NCI-H2081 (cell line): ENCODE data around the gene SETD5.

ENCODE experiments used
- DNase-seq, 2 experiments: peaks; one replicate each; lab custom pipeline; 2025; lab: John Stamatoyannopoulos, UW

The SETD5 gene

GRCh38 chr3:9388562-9389272 is 8.7 kb upstream of the SETD5 start:
- DNase-seq: no peak

- no peak for DNase-seq
Observed at GRCh38 chr3:9390265-9390888, 7.0 kb upstream of the SETD5 start.

GRCh38 chr3:9392041-9392440 is 5.4 kb upstream of the SETD5 start:
- DNase-seq: no peak

- DNase-seq: no peak
Observed at GRCh38 chr3:9395570-9396300, 1.7 kb upstream of the SETD5 start.

- peak; percentile 54 to 69 for DNase-seq
Observed at GRCh38 chr3:9396301-9396631, 1.1 kb upstream of the SETD5 start.

DNA sequence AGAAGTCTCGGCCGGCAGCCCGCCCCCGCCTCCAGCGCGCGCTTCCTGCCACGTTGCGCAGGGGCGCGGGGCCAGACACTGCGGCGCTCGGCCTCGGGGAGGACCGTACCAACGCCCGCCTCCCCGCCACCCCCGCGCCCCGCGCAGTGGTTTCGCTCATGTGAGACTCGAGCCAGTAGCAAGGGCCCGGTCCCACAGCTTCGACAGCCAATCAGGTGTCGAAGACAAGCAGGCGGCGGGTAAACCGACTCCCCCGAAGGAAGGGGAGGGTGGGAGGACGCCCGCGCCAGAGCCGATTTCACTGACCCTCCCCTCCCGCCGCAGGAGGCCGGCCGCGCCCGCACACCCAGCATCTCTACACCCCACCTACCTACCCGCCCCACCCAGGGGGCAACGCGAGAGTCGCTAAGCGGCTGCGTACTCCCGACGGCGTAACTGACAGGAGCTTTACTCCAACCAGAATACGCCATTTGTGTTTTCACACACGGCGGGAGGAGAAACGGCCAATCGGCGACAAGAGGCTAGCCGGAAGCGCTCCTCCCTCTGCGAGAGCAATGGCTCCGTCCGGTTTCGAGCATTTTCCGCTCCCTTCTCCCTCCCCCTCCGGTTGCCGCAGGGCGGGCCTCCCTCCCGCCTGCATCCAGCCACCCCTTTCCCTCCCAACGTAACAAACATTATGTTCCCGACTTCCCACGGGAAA is 633 bp upstream of the SETD5 start:
- DNase-seq: peak; percentile 89 to 94

DNA sequence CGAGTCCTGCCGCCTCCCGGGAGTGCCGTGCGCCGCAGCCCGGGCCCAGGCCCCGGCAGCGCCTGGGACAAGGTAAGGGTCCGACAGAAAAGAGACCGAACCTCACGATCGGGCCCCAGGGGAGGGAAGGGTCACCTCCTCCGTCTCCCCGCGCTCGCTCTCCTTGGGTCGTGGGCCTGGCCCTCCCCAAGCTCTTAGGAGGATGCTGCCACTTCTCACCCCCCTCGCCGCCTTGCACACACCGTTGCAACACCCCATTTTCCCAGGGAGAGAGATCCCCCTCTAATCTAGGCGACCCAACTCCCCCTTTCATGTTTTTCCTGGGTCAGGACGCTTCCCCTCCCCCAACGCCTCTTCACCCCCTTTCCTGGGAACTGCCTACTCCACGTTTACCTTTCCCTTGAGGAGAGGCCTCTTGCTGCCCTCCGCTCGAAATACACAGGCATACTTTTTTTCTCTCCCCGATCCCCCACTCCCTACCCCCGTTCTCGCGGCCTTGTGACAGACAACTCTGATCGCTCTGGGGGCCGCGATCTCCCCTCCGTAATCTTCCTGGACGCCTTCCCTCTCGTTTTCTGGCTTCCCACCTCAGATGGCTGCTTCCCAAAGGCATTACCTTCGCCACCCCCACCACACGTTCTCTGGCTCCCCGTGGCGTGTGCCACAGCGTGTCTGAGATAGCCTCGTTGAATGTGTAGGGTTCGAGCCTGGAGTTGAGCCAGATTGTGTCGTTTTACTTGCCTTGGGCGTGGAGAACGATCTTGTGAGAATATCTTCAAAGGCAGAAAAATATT is 688 bp downstream of the SETD5 start:
- peak in 1 of 2 experiments; percentile 28 for DNase-seq

- DNase-seq: no peak
Observed at GRCh38 chr3:9398700-9399336, 1.4 kb downstream of the SETD5 start.

- peak in 1 of 2 experiments; percentile 40 for DNase-seq
Observed at GRCh38 chr3:9399337-9399703, 1.9 kb downstream of the SETD5 start.

GRCh38 chr3:9399746-9400145 is 2.3 kb downstream of the SETD5 start:
- DNase-seq: peak; percentile 74 to 89

DNA sequence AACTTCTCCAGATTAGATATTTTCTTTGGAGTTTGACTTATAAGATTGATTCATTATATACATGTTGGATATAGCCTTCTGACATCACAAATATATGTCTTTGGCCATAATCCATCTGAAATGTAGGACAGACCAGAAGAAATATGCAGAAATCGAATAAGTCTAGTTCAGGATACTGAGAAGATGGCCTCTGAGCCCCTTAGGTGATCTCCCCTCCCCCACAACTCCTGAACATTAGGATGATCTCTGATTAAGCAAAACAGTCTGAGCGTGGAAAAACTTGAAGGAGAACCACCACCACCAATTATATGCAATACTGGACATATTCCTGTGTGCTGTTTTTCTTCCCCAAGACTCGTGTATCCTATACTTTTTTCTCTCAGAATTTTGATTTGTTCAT is 3.2 kb downstream of the SETD5 start:
- DNase-seq: peak; percentile 11 to 19

DNA sequence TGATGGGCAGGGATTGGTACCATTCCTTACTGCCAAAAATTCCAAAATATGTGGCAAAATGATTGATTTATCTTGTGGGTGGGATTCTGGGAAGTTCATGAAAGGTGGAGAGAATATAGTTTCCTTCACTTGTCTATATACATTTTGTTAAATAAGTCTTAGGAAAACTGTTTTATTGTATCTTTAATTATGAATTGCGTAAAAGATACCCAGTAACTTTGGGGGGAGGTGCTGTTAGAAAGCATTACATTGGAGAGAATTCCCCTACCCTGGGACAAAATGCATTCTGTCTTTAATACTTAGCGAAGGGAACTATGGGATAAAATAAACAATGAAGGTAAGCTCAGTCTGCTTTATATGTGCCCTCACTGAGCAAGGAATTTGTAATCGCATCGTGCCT is 4.6 kb downstream of the SETD5 start:
- peak in 1 of 2 experiments; percentile 6 for DNase-seq

DNA sequence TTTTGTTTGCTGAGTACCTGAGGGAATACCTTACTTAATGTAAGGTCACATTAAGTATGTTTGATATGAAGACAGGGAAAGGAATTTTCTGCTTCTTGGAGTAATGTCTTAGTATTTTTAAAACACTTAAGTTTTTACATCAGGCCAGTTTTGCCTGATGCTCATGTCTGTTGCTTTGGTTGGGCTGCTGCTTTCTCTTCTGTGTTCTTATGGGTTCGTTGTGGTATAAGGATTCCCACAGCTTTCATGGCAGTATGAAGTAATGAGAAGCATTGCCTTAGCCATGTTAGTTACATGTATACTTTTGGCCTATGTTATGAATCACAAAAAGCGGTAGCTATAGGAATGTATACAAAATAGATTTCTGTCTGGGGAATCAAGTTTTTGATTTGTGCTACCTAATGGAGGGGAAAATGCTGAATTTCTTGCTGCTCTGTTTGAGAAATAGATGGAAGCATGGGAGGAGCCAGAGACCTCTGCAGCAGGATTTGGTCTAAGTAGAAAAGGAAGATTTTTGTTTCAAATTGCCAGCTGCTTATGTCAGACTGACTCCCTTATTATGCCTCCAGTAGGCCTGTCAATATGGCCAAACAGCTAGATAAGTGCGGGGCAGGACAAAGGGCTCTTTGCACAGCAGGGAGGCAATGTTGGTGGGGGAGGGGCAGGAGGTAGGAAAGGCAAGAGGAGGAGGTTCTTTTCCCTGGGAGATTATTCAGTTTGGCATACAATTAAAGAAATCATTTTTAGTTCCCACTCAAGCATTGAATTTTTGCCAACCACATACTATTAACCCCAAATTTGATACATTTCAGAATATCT is 5.2 kb downstream of the SETD5 start:
- DNase-seq: peak; percentile 68 to 76

DNA sequence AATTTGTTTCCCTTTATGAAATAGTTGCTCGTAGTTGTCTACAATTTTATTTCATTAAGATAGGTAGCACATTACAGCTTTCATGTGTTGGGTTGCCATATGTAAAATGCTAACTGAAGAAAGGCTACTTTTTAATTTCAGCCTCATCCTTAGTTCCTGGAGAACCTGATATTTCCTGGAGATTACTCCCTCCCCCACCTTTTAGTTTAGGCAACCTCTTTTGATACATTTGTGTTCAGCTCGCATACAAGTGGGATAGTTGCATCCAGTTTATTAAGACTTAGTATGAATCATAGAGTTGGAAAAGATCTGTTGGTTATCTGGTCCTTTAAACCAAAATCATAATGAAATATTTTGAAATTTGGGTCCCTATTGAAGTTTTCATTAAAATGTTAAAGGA is 6.0 kb downstream of the SETD5 start:
- DNase-seq: no peak

DNA sequence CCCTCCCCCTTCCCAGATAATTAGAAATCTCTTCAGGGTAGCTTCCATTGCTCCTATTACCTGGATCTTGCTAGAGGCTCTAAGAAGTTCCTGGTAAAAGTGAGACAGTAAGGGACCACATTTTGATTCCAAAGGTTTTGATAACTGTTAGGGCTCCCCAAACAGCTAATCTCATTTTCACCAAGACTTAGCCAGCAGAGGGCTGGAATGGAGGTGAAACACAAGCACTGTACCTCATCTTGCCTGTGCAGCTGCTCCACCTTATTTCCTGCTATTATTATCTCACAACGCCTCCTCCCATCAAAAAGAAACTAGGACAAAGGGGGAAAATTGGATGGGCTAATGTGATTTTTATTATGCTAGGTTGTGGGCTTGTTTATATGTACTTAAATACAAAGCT is 7.3 kb downstream of the SETD5 start:
- DNase-seq: peak in 1 of 2 experiments; percentile 76

DNA sequence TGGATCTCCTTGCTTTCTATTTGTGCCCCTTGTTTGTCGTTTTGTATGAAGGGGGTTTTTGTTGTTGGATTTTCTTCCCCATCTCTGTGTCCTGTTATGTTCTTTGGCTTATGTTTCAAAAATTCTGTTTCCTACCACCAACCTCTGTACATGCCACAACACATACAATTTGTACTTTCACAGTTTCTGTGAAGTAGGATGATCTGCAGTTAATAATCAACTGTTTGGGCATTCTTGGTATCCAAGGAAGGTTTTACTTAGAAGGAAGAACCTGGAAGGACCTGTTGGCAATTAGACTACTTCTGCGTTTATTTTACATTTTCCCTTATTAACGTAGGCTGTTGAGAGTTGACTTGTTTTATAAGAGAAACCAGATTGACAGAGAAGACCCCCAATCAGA is 8.3 kb downstream of the SETD5 start:
- no peak for DNase-seq

DNA sequence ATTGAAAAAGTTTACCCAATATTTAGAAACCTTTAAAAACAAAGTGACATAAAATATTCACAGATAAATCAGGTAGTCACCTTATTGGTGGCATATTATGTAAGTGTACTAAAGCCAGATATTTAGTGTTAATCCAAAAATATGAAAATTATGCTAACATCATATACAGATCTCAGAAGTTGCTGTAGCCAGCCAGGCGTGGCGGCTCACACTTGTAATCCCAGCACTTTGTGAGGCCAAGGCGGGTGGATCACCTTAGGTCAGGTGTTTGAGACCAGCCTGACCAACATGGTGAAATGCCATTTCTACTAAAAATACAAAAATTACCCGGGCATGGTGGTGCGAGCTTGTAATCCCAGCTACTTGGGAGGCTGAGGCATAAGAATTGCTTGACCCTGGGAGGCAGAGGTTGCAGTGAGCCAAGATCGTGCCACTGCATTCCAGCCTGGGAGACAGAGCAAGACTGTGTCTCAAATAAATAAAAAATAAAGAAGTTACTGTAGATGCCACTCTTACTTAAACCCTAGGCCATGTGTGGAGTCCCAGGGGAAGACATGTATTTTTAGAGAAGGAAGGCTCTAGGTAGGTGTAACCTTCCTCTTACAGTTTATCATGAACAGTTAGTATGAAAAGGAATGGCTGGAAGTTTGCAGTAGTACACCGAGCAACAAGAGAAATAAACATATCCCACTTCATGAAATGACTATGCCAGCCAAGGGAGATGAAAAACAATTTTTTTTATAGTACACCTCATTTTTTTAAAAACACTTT is 9.6 kb downstream of the SETD5 start:
- DNase-seq: no peak

DNA sequence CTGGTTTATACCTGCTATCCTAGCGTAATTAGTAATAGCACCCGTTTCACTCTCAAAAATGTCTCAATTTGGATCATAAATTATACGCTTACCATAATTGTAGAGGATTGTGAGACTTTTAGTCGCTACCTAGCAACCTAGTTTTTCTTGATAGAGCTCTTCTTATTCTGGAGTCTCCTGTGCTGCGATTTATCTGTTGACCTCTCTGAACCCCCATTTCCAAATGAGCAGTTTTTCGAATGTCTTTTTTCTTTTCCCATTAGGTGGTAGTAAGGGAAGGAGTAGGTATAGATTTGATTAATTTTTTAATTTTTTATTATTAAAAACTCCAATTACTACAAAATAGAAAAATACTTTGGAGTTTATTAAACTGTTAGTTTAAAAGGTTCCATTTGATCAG is 10.6 kb downstream of the SETD5 start:
- DNase-seq: no peak

DNA sequence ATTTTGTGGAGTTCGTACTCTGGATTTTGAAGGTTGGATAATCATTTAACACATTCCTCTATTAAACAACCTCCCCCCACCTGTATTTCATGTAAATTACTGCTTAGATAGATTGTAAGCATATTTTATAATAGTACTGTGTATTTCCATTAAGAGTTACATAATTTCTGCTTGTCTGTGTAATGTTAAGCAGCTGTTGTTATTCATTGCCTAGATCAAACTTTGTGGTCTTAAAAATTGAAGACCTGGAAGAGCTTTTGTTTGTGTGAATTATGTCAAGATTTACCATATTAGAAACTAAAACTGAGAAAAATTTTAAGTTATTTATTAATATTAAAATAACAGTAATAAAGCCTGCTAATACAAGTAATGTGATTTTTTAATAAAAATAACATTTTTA is 11.1 kb downstream of the SETD5 start:
- DNase-seq: no peak
